Erythroblast (primary cell): ENCODE data around the gene ADIPOR2.

Source experiments
- GATA1 ChIP-seq: IDR thresholded peaks from 2 replicates; pipeline ENCODE4 v1.6.1; 2011; ENCODE audit warnings: low read depth, mild to moderate bottlenecking, control low read depth, low read length, moderate library complexity
- POLR2A ChIP-seq: IDR thresholded peaks from 2 replicates; pipeline ENCODE4 v1.6.1; 2011; ENCODE audit warnings: mild to moderate bottlenecking, low read length

GRCh38 chr12:1825382-1826102 lies 134.7 kb downstream of the ADIPOR2 start:
- TF ChIP-seq POLR2A = no peak
- no peak for TF ChIP-seq GATA1
